GM23338 (cell line): ENCODE results near the gene SLC35G2. TPM values are rescaled to one million over a fixed set of nuclear protein-coding genes. Genes with fewer than 3 reads are reported as not detected.

Experiments
- ATAC-seq: fragments of 200-7000 bp; cut with Tn5 transposase; 3 replicates; pipeline ENCODE4 v1.9.1; 2020
- DNase-seq: peaks from one replicate; pipeline ENCODE4 v3.0.0-alpha.2; 2015; ENCODE audit warnings: low spot score
- H2AFZ ChIP-seq: fragments of 200-600 bp; sonication (generic); 2 replicates; pipeline ENCODE4 v1.8.0; 2016; ENCODE audit warnings: antibody characterized with exemption, mild to moderate bottlenecking, moderate library complexity
- H3F3A ChIP-seq: fragments of 200-600 bp; sonication (generic); replicated peaks from 2 replicates; pipeline ENCODE4 v1.8.0; 2017; ENCODE audit warnings: antibody characterized with exemption, mixed run types, low read depth
- H3K27ac ChIP-seq: fragments of 200-600 bp; sonication (generic); 2 replicates; pipeline ENCODE4 v1.6.1; 2016; ENCODE audit warnings: low read depth
- H3K27me3 ChIP-seq: fragments of 200-600 bp; sonication (generic); 2 replicates; pipeline ENCODE4 v1.8.0; 2016; ENCODE audit warnings: mild to moderate bottlenecking, mixed run types, moderate library complexity; ENCODE audit not compliant: insufficient read depth
- H3K36me3 ChIP-seq: fragments of 200-600 bp; sonication (generic); 2 replicates; pipeline ENCODE4 v1.8.0; 2016; ENCODE audit warnings: mild to moderate bottlenecking; ENCODE audit not compliant: insufficient read depth
- H3K4me1 ChIP-seq: fragments of 200-600 bp; sonication (generic); 2 replicates; pipeline ENCODE4 v1.8.0; 2016; ENCODE audit warnings: mild to moderate bottlenecking, moderate library complexity; ENCODE audit not compliant: insufficient read depth
- H3K4me2 ChIP-seq: fragments of 200-600 bp; sonication (generic); 2 replicates; pipeline ENCODE4 v1.7.1; 2017; ENCODE audit warnings: mixed run types
- H3K4me3 ChIP-seq: fragments of 200-600 bp; sonication (generic); 2 replicates; pipeline ENCODE4 v1.6.1; 2016; ENCODE audit warnings: mixed run types
- H3K79me2 ChIP-seq: fragments of 200-600 bp; sonication (generic); replicated peaks from 2 replicates; pipeline ENCODE4 v1.8.0; 2017; ENCODE audit warnings: mild to moderate bottlenecking; ENCODE audit not compliant: insufficient read depth
- H3K9me2 ChIP-seq: fragments of 200-600 bp; sonication (generic); 2 replicates; pipeline ENCODE4 v1.8.0; 2017; ENCODE audit not compliant: insufficient read depth
- H4K20me1 ChIP-seq: fragments of 200-600 bp; sonication (generic); replicated peaks from 2 replicates; pipeline ENCODE4 v1.8.0; 2017; ENCODE audit warnings: mild to moderate bottlenecking; ENCODE audit not compliant: insufficient read depth
- H3K27ac Mint-ChIP-seq: 2 replicates; pipeline ENCODE4 v1.8.0; 2020; ENCODE audit warnings: inconsistent platforms, mild to moderate bottlenecking, moderate library complexity, mixed read lengths
- H3K27me3 Mint-ChIP-seq: 3 replicates; pipeline ENCODE4 v1.8.0; 2022; ENCODE audit warnings: low read depth, mild to moderate bottlenecking, moderate library complexity, mixed read lengths, inconsistent platforms; ENCODE audit not compliant: insufficient read depth, poor library complexity
- H3K36me3 Mint-ChIP-seq: 3 replicates; pipeline ENCODE4 v1.8.0; 2021; ENCODE audit warnings: low read depth, mild to moderate bottlenecking, inconsistent platforms, moderate library complexity, mixed read lengths
- H3K4me1 Mint-ChIP-seq: 3 replicates; pipeline ENCODE4 v1.8.0; 2020; ENCODE audit warnings: mild to moderate bottlenecking, inconsistent platforms, mixed read lengths
- H3K4me3 Mint-ChIP-seq: 3 replicates; pipeline ENCODE4 v1.8.0; 2021; ENCODE audit warnings: moderate library complexity, mild to moderate bottlenecking, inconsistent platforms, mixed read lengths
- H3K9me3 Mint-ChIP-seq: 3 replicates; pipeline ENCODE4 v1.8.0; 2020; ENCODE audit warnings: moderate library complexity, mild to moderate bottlenecking, inconsistent platforms, mixed read lengths
- CREB1 ChIP-seq: fragments of 250-450 bp; sonication (Bioruptor Pico); IDR thresholded peaks from 2 replicates; pipeline ENCODE4 v1.5.0; 2020; ENCODE audit warnings: low read depth, mild to moderate bottlenecking, moderate library complexity
- CTCF ChIP-seq, 2 experiments: fragments of 200-600 bp in 1 of 2; sonication (generic) in 1 of 2; conservative IDR thresholded peaks; 2 replicates each; pipeline versions ENCODE4 v1.5.1 to v1.6.1; 2016 to 2017; ENCODE audit warnings: antibody characterized with exemption in 2 of 2, low read depth in 2 of 2, mild to moderate bottlenecking in 2 of 2, moderate library complexity in 1 of 2
- EZH2 ChIP-seq: fragments of 200-600 bp; sonication (generic); IDR thresholded peaks from one replicate; pipeline ENCODE4 v1.8.0; 2017; ENCODE audit warnings: antibody characterized with exemption, mild to moderate bottlenecking, low read depth; ENCODE audit not compliant: unreplicated experiment
- EZH2phosphoT487 ChIP-seq: fragments of 200-600 bp; sonication (generic); IDR thresholded peaks from one replicate; pipeline ENCODE4 v1.8.1; 2018; ENCODE audit warnings: antibody characterized with exemption; ENCODE audit not compliant: unreplicated experiment
- JUNB ChIP-seq: IDR thresholded peaks from one replicate; pipeline ENCODE4 v1.6.1; 2016; ENCODE audit warnings: antibody characterized with exemption; ENCODE audit not compliant: unreplicated experiment
- NANOG ChIP-seq: IDR thresholded peaks from 2 replicates; pipeline ENCODE4 v1.6.1; 2016; ENCODE audit warnings: antibody characterized with exemption, borderline replicate concordance
- POLR2AphosphoS5 ChIP-seq: IDR thresholded peaks from 2 replicates; pipeline ENCODE4 v1.6.1; 2016; ENCODE audit warnings: antibody characterized with exemption, low read depth
- STAT1 ChIP-seq: IDR thresholded peaks from one replicate; pipeline ENCODE4 v1.6.1; 2016; ENCODE audit warnings: antibody characterized with exemption; ENCODE audit not compliant: unreplicated experiment
- ZNF114 ChIP-seq: fragments of 250-450 bp; sonication (Bioruptor Pico); IDR thresholded peaks from 2 replicates; pipeline ENCODE4 v1.5.0; 2020; ENCODE audit warnings: mild to moderate bottlenecking, moderate library complexity
- ZNF331 ChIP-seq: fragments of 250-450 bp; sonication (Bioruptor Pico); IDR thresholded peaks from 2 replicates; pipeline ENCODE4 v1.5.0; 2020; ENCODE audit warnings: low read depth, mild to moderate bottlenecking, moderate library complexity
- polyA plus RNA-seq: library from polyadenylated mRNA; unstranded; fragments of >200 nt; fragmentation: Nextera tagmentation; extraction: Ambion mirVana; gene quantifications from 2 replicates; pipeline ENCODE4 v1.2.1, GENCODE V29; 2016
- total RNA-seq: library from RNA; depleted of rRNA; stranded (reverse); fragments of >200 nt; shearing (Covaris generic); gene quantifications from 2 replicates; pipeline ENCODE4 v1.2.3, GENCODE V29; 2014
- TF ChIP-seq, protein P1 (sequence below): IDR thresholded peaks from 2 replicates; pipeline ENCODE4 v1.6.1; 2016; ENCODE audit warnings: antibody characterized with exemption
- TF ChIP-seq, protein P2 (sequence below): fragments of 250-450 bp; sonication (Bioruptor Pico); IDR thresholded peaks from 2 replicates; pipeline ENCODE4 v1.5.0; 2020; ENCODE audit warnings: mild to moderate bottlenecking, moderate library complexity
- TF ChIP-seq, protein P3 (sequence below): IDR thresholded peaks from one replicate; pipeline ENCODE4 v1.6.1; 2018; ENCODE audit warnings: antibody characterized with exemption; ENCODE audit not compliant: unreplicated experiment

The SLC35G2 gene
- total and polyA plus RNA-seq, 2 experiments from 2014 or later: 6.8 to 8.8 TPM

DNA sequence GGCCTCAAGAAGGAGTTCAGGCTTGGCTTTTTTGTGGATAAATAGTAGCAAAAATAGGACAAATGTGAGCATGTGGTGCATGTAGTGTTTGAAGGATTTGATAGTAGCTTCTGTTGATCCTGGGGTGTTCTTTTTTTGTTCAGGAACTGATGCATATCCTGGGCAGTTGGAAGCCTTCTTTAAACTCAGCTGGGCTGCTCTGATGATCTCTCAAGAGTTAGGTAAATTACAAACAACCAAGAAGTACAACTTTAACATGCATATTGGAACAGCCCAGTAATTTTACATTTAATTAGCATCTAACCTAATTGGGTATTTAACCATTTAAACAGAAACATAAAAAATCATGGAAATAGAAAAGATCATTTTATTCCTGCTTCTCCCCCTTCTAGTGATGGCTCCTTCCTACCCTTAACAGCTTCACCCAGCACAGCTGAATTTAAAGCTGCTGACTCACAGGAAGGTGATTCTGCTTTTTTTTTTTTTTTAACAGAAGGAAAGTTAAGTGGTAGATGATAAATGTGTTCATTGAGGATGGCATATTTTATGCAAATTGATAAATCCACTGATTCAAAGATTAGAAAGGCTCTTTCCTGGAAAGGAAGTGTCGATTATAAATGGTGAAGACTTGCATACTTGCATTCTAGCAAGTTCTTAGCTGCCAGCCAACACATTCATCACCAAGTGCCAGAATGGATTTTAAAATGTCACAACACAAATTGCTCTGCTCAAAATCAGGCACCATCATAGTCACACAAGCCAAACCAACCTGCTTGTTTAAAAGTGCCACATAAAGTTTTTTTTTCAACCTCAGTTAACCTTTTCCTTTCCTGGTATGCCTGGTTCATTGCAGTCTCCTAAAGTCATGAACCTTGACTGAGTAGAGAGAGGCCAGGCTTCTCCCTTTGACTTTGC lies 20.0 kb downstream of the SLC35G2 start:
- ATAC-seq (peak; percentile 52), DNase-seq (no peak)
- TF ChIP-seq CREB1: no peak
- TF ChIP-seq ZNF114 (CRISPR knock-in tag): no peak
- no peak for TF ChIP-seq CTCF (conservative IDR thresholded peaks at IDR 0.05; ENCODE audit: low read depth in 2 of 2)
- TF ChIP-seq JUNB: no peak
- TF ChIP-seq STAT1: no peak
- TF ChIP-seq, protein P1, sequence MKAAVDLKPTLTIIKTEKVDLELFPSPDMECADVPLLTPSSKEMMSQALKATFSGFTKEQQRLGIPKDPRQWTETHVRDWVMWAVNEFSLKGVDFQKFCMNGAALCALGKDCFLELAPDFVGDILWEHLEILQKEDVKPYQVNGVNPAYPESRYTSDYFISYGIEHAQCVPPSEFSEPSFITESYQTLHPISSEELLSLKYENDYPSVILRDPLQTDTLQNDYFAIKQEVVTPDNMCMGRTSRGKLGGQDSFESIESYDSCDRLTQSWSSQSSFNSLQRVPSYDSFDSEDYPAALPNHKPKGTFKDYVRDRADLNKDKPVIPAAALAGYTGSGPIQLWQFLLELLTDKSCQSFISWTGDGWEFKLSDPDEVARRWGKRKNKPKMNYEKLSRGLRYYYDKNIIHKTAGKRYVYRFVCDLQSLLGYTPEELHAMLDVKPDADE: no peak
- no peak for TF ChIP-seq NANOG
- TF ChIP-seq, protein P2, sequence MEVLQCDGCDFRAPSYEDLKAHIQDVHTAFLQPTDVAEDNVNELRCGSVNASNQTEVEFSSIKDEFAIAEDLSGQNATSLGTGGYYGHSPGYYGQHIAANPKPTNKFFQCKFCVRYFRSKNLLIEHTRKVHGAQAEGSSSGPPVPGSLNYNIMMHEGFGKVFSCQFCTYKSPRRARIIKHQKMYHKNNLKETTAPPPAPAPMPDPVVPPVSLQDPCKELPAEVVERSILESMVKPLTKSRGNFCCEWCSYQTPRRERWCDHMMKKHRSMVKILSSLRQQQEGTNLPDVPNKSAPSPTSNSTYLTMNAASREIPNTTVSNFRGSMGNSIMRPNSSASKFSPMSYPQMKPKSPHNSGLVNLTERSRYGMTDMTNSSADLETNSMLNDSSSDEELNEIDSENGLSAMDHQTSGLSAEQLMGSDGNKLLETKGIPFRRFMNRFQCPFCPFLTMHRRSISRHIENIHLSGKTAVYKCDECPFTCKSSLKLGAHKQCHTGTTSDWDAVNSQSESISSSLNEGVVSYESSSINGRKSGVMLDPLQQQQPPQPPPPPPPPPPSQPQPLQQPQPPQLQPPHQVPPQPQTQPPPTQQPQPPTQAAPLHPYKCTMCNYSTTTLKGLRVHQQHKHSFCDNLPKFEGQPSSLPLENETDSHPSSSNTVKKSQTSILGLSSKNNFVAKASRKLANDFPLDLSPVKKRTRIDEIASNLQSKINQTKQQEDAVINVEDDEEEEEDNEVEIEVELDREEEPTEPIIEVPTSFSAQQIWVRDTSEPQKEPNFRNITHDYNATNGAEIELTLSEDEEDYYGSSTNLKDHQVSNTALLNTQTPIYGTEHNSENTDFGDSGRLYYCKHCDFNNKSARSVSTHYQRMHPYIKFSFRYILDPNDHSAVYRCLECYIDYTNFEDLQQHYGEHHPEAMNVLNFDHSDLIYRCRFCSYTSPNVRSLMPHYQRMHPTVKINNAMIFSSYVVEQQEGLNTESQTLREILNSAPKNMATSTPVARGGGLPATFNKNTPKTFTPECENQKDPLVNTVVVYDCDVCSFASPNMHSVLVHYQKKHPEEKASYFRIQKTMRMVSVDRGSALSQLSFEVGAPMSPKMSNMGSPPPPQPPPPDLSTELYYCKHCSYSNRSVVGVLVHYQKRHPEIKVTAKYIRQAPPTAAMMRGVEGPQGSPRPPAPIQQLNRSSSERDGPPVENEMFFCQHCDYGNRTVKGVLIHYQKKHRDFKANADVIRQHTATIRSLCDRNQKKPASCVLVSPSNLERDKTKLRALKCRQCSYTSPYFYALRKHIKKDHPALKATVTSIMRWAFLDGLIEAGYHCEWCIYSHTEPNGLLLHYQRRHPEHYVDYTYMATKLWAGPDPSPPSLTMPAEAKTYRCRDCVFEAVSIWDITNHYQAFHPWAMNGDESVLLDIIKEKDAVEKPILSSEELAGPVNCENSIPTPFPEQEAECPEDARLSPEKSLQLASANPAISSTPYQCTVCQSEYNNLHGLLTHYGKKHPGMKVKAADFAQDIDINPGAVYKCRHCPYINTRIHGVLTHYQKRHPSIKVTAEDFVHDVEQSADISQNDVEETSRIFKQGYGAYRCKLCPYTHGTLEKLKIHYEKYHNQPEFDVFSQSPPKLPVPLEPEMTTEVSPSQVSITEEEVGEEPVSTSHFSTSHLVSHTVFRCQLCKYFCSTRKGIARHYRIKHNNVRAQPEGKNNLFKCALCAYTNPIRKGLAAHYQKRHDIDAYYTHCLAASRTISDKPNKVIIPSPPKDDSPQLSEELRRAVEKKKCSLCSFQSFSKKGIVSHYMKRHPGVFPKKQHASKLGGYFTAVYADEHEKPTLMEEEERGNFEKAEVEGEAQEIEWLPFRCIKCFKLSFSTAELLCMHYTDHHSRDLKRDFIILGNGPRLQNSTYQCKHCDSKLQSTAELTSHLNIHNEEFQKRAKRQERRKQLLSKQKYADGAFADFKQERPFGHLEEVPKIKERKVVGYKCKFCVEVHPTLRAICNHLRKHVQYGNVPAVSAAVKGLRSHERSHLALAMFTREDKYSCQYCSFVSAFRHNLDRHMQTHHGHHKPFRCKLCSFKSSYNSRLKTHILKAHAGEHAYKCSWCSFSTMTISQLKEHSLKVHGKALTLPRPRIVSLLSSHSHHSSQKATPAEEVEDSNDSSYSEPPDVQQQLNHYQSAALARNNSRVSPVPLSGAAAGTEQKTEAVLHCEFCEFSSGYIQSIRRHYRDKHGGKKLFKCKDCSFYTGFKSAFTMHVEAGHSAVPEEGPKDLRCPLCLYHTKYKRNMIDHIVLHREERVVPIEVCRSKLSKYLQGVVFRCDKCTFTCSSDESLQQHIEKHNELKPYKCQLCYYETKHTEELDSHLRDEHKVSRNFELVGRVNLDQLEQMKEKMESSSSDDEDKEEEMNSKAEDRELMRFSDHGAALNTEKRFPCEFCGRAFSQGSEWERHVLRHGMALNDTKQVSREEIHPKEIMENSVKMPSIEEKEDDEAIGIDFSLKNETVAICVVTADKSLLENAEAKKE (CRISPR knock-in tag): no peak
- no peak for TF ChIP-seq POLR2AphosphoS5
- no peak for TF ChIP-seq EZH2
- no peak for TF ChIP-seq EZH2phosphoT487
- TF ChIP-seq ZNF331: no peak
- TF ChIP-seq, protein P3, sequence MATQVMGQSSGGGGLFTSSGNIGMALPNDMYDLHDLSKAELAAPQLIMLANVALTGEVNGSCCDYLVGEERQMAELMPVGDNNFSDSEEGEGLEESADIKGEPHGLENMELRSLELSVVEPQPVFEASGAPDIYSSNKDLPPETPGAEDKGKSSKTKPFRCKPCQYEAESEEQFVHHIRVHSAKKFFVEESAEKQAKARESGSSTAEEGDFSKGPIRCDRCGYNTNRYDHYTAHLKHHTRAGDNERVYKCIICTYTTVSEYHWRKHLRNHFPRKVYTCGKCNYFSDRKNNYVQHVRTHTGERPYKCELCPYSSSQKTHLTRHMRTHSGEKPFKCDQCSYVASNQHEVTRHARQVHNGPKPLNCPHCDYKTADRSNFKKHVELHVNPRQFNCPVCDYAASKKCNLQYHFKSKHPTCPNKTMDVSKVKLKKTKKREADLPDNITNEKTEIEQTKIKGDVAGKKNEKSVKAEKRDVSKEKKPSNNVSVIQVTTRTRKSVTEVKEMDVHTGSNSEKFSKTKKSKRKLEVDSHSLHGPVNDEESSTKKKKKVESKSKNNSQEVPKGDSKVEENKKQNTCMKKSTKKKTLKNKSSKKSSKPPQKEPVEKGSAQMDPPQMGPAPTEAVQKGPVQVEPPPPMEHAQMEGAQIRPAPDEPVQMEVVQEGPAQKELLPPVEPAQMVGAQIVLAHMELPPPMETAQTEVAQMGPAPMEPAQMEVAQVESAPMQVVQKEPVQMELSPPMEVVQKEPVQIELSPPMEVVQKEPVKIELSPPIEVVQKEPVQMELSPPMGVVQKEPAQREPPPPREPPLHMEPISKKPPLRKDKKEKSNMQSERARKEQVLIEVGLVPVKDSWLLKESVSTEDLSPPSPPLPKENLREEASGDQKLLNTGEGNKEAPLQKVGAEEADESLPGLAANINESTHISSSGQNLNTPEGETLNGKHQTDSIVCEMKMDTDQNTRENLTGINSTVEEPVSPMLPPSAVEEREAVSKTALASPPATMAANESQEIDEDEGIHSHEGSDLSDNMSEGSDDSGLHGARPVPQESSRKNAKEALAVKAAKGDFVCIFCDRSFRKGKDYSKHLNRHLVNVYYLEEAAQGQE: no peak
- peaks cover 17% of the 10 kb centered on the region; the same call in 1 of the 2 replicates for H3K4me1 ChIP-seq
- H3K27me3 Mint-ChIP-seq: peaks cover 11% of the 10 kb centered on the region
- no peak overlapping the region for H2AFZ ChIP-seq
- peak overlapping the region; percentile 25; the same call in 2 of the 3 replicates for H3K4me3 Mint-ChIP-seq
- peaks cover 15% of the 10 kb centered on the region for H3K36me3 Mint-ChIP-seq
- H3K27me3 ChIP-seq: no peaks in the 10 kb centered on the region
- H3K4me2 ChIP-seq: 0 out of 2 replicates have a peak overlapping the region, but pooled peaks have one; percentile 1
- peaks cover 40% of the 10 kb centered on the region for H3K4me1 Mint-ChIP-seq
- no peaks in the 10 kb centered on the region for H3F3A ChIP-seq
- no peaks in the 10 kb centered on the region for H3K36me3 ChIP-seq
- H3K79me2 ChIP-seq: peaks cover 23% of the 10 kb centered on the region
- H3K9me2 ChIP-seq: no peaks in the 10 kb centered on the region
- H3K27ac ChIP-seq: no peak overlapping the region
- H3K9me3 Mint-ChIP-seq: no peaks in the 10 kb centered on the region
- H3K27ac Mint-ChIP-seq: peak overlapping the region; percentile 78
- H3K4me3 ChIP-seq: no peak overlapping the region
- H4K20me1 ChIP-seq: 0 out of 2 replicates have a peak, but pooled peaks cover 3% of the 10 kb centered on the region
